AG04450 (cell line): ENCODE results near the gene HIPK3. TPM values are rescaled to one million over a fixed set of nuclear protein-coding genes. Genes with fewer than 3 reads are reported as not detected.

Experiments
- CTCF ChIA-PET: fragments of 300-600, 350-600 bp; formaldehyde crosslinking; extraction: SDS; loops from one replicate; lab custom pipeline; 2022; ENCODE audit warnings: antibody characterized with exemption, inconsistent platforms; lab: Charles Lee
- POLR2A ChIA-PET: fragments of 350-600 bp; formaldehyde crosslinking; extraction: SDS; loops from one replicate; lab custom pipeline; 2021; ENCODE audit warnings: antibody characterized with exemption, inconsistent platforms; lab: Yijun Ruan, JAX
- DNase-seq: peaks from one replicate; pipeline ENCODE4 v3.0.0-alpha.2; 2011; ENCODE audit warnings: low read depth, low spot score
- H3K27ac ChIP-seq: one replicate; pipeline ENCODE4 v1.5.1; 2012; ENCODE audit warnings: low read depth, low read length, control low read depth
- H3K27me3 ChIP-seq: one replicate; pipeline ENCODE4 v1.6.0; 2012; ENCODE audit warnings: low read length; ENCODE audit not compliant: control insufficient read depth, insufficient read depth
- H3K4me3 ChIP-seq: 2 replicates; pipeline ENCODE4 v1.5.1; 2011; ENCODE audit warnings: mild to moderate bottlenecking, low read depth, low read length, control low read depth
- H3K9me3 ChIP-seq: 2 replicates; pipeline ENCODE4 v1.5.1; 2012; ENCODE audit warnings: low read length; ENCODE audit not compliant: control insufficient read depth, insufficient read depth
- CTCF ChIP-seq: IDR thresholded peaks from 2 replicates; pipeline ENCODE4 v1.5.1; 2011; ENCODE audit warnings: low read depth, low read length, control low read depth, inconsistent platforms
- polyA plus RNA-seq: library from polyadenylated mRNA; depleted of rRNA; stranded (reverse); fragments of >200 nt; gene quantifications from 2 replicates; pipeline ENCODE4 v1.2.3, GENCODE V29; 2011

The HIPK3 gene
- polyA plus RNA-seq, 1 experiment = 30.7 TPM

DNA sequence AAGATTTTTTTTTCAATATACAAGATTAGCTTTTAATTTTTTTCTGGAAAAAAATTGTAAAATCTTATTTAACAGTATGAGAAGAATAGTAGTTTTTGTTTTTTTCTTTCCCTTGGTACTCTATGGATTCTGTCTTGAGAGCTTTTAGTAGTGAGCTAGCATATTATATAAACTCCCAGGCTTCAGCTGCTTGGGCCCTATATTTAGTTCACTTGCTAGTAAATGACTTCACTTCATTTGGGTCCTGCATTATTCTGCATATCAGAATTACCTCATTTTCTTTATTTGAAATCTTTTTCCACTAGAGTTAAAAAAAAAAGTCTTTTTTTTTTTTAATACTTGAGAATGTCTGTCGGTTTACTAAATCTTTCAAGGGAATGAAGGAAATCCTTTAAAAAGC is 33.1 kb downstream of the HIPK3 start:
- Histone ChIP-seq H3K4me3 (no peak overlapping the region), H3K27me3 (no peaks in the 10 kb centered on the region), H3K9me3 (no peaks in the 10 kb centered on the region), H3K27ac (no peak overlapping the region)
- ChIA-PET POLR2A (no interaction called here), CTCF (interaction anchor here (1.1 kb wide), 1 partner anchor 125 kb away, joined by 3 read pairs; no protein-coding TSS in a partner anchor)
- TF ChIP-seq CTCF = no peak
- no peak for DNase-seq

DNA sequence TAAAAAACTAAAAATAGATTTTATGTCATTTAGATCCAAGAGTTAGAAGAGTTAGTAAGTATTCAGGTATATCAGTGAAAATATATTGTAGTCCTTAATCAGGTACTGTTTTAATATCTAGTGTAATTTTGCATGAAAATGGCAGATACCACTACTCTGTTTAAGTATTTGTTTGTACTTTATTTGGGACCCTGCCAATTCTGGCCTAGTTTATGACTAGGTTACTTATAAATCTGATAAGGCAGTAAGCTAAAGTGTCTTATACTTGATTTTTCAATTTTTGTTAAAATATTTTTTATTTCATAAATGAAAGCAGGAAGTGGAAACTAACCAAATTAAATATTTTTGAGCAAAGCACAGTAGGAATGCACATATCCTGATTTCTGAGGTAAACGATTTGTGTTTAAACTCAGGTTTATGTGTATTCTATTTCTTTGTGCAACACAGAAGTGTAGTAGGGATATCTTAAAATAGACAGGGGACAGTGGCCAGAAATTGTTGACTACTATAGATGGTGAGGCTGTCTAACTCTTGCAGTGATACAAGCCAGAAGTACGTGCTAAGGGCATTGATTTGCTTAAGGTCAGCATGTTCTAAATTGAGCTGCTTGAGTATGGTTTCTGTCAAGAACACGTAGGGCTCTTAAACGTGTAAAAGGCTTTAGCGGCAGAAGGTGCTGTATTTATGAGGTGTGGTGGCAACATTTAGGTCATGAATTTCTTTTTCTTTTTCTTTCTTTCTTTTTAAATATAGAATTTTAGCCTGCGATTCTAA is 34.0 kb downstream of the HIPK3 start:
- no peak for DNase-seq
- CTCF ChIA-PET = no interaction called here
- POLR2A ChIA-PET = no interaction called here

DNA sequence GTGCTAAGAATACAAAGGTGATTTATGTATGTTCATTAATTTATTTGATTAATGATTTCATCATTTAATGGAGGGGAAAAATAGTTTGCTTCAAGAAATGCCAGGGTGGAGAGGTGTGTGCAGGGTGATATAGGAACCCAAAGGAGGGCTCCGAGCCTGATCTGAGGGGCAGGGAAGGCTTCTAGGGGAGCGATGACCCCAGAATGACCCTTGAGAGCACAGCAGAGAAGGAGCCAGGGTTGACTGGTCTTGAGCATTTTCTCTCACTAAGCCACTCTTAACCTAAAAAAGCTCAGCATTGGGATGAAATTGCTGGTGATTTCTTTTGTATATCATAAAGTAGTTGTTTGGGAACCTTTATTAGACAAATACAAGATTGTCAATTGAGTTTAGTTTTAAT is 35.1 kb downstream of the HIPK3 start:
- 0 out of 2 replicates have a peak, but pooled peaks cover 2% of the 10 kb centered on the region for H3K9me3 ChIP-seq
- ChIA-PET POLR2A (no interaction called here), CTCF (interaction anchor here (0.7 kb wide), 1 partner anchor 125 kb away, joined by 3 read pairs; no protein-coding TSS in a partner anchor)
- H3K27me3 ChIP-seq = no peaks in the 10 kb centered on the region
- no peak for DNase-seq
- no peak overlapping the region for H3K4me3 ChIP-seq
- no peak for TF ChIP-seq CTCF
- H3K27ac ChIP-seq = no peak overlapping the region

More for the DNA sequence above, 34.0 kb downstream of the HIPK3 start:
- Histone ChIP-seq H3K4me3 (no peak overlapping the region), H3K27ac (no peak overlapping the region), H3K9me3 (no peaks in the 10 kb centered on the region), H3K27me3 (no peaks in the 10 kb centered on the region)
- TF ChIP-seq CTCF = no peak

DNA sequence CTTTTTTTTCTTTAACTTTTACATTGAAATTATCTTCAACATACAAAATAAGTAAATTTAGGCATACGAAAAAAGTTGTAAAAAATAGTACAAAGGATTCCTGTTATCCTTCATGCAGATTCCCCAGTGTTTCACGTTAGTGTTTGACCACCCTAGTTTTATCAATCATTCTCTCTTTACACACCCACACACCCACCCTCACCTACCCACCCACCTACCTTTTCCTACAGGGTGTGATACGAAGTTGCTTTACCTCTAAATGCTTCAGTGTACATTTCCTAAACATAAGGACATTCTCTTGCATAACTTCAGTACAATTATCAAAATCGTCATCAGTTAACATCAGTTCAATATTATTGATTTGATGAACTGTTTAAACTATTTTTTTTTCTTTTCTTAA is 37.0 kb downstream of the HIPK3 start:
- H3K9me3 ChIP-seq = peaks cover 7% of the 10 kb centered on the region; the same call in 1 of the 2 replicates
- TF ChIP-seq CTCF = no peak
- CTCF ChIA-PET = interaction anchor here (0.6 kb wide), 1 partner anchor 51 kb away, joined by 3 read pairs; no protein-coding TSS in a partner anchor
- H3K27me3 ChIP-seq = no peaks in the 10 kb centered on the region
- no peak overlapping the region for H3K27ac ChIP-seq
- no peak overlapping the region for H3K4me3 ChIP-seq
- POLR2A ChIA-PET = no interaction called here
- no peak for DNase-seq

DNA sequence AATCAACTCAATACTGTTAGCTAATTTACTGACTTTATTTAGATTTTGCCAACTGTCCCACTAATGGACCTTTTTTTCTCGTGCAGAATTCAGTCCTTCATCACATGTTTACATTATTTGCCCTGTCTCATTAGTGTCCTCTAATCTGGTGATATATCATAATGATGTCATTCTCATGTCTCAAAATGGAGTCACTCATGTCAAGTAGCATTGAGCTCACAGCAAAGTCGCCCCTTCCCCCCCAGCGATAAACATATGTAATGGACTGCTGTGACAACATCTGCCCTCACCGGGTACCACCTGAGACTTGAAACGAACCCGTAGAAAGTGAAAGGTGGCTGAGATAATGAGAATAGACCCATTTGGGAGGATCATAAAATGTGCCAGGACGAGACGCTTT is 37.6 kb downstream of the HIPK3 start:
- ChIA-PET POLR2A (no interaction called here), CTCF (interaction anchor here (0.6 kb wide), 1 partner anchor 50 kb away, joined by 3 read pairs; no protein-coding TSS in a partner anchor)
- Histone ChIP-seq H3K27me3 (no peaks in the 10 kb centered on the region), H3K27ac (no peak overlapping the region), H3K9me3 (peaks cover 7% of the 10 kb centered on the region; the same call in 1 of the 2 replicates), H3K4me3 (no peak overlapping the region)
- no peak for DNase-seq
- no peak for TF ChIP-seq CTCF
